IMR-90 (cell line): Measurements from ENCODE around the gene PDE5A. TPM values are rescaled to one million over a fixed set of nuclear protein-coding genes. Genes with fewer than 3 reads are reported as not detected.

Experiments
- ATAC-seq: fragments of 200-7000 bp; cut with Tn5 transposase; 2 replicates; pipeline ENCODE4 v1.9.1; 2020; ENCODE audit warnings: low read depth, mild to moderate bottlenecking, moderate library complexity
- BruUV-seq: library from RNA; stranded (reverse); fragments of 400-500 nt; replicated peaks from 2 replicates; lab custom pipeline; 2021; lab: Mats Ljungman, UMichigan
- CTCF ChIA-PET: fragments of 300-600 bp; formaldehyde crosslinking; extraction: SDS; loops from one replicate; lab custom pipeline; 2021; ENCODE audit warnings: antibody characterized with exemption; lab: Yijun Ruan, JAX
- POLR2A ChIA-PET: fragments of 300-600 bp; sonication (Branson Sonifier 250); formaldehyde crosslinking; loops from one replicate; lab custom pipeline; 2022; ENCODE audit warnings: antibody characterized with exemption; ENCODE audit not compliant: unreplicated experiment; lab: Charles Lee
- DNase-seq: peaks from one replicate; pipeline ENCODE4 v3.0.0; 2013
- H2AFZ ChIP-seq: replicated peaks from 2 replicates; pipeline ENCODE3; 2013; ENCODE audit warnings: low read length, mild to moderate bottlenecking; ENCODE audit not compliant: poor library complexity
- H2AK5ac ChIP-seq: 2 replicates; pipeline ENCODE4 v1.6.1; 2013; ENCODE audit warnings: low read depth, low read length, inconsistent platforms
- H2AK9ac ChIP-seq: replicated peaks from 2 replicates; pipeline ENCODE3; 2013; ENCODE audit warnings: mild to moderate bottlenecking, low read depth, low read length, moderate library complexity; ENCODE audit not compliant: poor library complexity
- H2BK120ac ChIP-seq: 2 replicates; pipeline ENCODE4 v1.6.1; 2013; ENCODE audit warnings: low read depth, low read length, inconsistent platforms
- H2BK15ac ChIP-seq: 3 replicates; pipeline ENCODE4 v1.6.1; 2013; ENCODE audit warnings: low read depth, low read length, inconsistent platforms
- H2BK20ac ChIP-seq: 2 replicates; pipeline ENCODE4 v1.6.1; 2013; ENCODE audit warnings: low read depth, mild to moderate bottlenecking, inconsistent platforms, low read length, moderate library complexity
- H2BK5ac ChIP-seq: 2 replicates; pipeline ENCODE4 v1.6.1; 2013; ENCODE audit warnings: mild to moderate bottlenecking, low read depth, low read length, inconsistent platforms; ENCODE audit not compliant: poor library complexity, severe bottlenecking
- H3K14ac ChIP-seq: replicated peaks from 2 replicates; pipeline ENCODE4 v1.6.1; 2013; ENCODE audit warnings: low read depth, low read length, inconsistent platforms
- H3K18ac ChIP-seq: 2 replicates; pipeline ENCODE4 v1.6.1; 2013; ENCODE audit warnings: low read depth, low read length, control low read depth
- H3K23ac ChIP-seq: 2 replicates; pipeline ENCODE4 v1.6.1; 2013; ENCODE audit warnings: low read depth, low read length, inconsistent platforms
- H3K27ac ChIP-seq: 2 replicates; pipeline ENCODE4 v1.5.1; 2013; ENCODE audit warnings: mild to moderate bottlenecking, control low read depth, low read length; ENCODE audit not compliant: insufficient read depth
- H3K27me3 ChIP-seq: 2 replicates; pipeline ENCODE4 v1.6.1; 2013; ENCODE audit warnings: low read length; ENCODE audit not compliant: control insufficient read depth, insufficient read depth
- H3K36me3 ChIP-seq: 2 replicates; pipeline ENCODE4 v1.6.1; 2013; ENCODE audit warnings: low read length, mixed read lengths; ENCODE audit not compliant: control insufficient read depth, insufficient read depth
- H3K4ac ChIP-seq: 2 replicates; pipeline ENCODE4 v1.6.1; 2013; ENCODE audit warnings: low read depth, low read length, inconsistent platforms
- H3K4me1 ChIP-seq: 2 replicates; pipeline ENCODE4 v1.6.1; 2013; ENCODE audit warnings: low read length, mixed read lengths; ENCODE audit not compliant: control insufficient read depth, insufficient read depth
- H3K4me2 ChIP-seq: 2 replicates; pipeline ENCODE4 v1.6.1; 2013; ENCODE audit warnings: low read depth, mild to moderate bottlenecking, control low read depth, low read length, moderate library complexity
- H3K4me3 ChIP-seq: 2 replicates; pipeline ENCODE4 v1.5.1; 2013; ENCODE audit warnings: low read depth, mild to moderate bottlenecking, control low read depth, low read length, moderate library complexity; ENCODE audit not compliant: insufficient read depth
- H3K56ac ChIP-seq: 2 replicates; pipeline ENCODE4 v1.6.1; 2013; ENCODE audit warnings: low read length, inconsistent platforms; ENCODE audit not compliant: insufficient read depth; ENCODE audit errors: extremely low read depth
- H3K79me1 ChIP-seq, 2 experiments: 2 replicates each; pipeline ENCODE4 v1.6.1; 2013; ENCODE audit warnings: low read length in 2 of 2, inconsistent platforms in 1 of 2, low read depth in 1 of 2
- H3K9ac ChIP-seq: 2 replicates; pipeline ENCODE4 v1.6.1; 2013; ENCODE audit warnings: low read depth, low read length, control low read depth
- H3K9me1 ChIP-seq: 2 replicates; pipeline ENCODE4 v1.6.1; 2013; ENCODE audit warnings: low read length, inconsistent platforms; ENCODE audit not compliant: insufficient read depth
- H3K9me3 ChIP-seq: 2 replicates; pipeline ENCODE4 v1.6.1; 2013; ENCODE audit warnings: low read length; ENCODE audit not compliant: control insufficient read depth, insufficient read depth
- H4K20me1 ChIP-seq: 2 replicates; pipeline ENCODE4 v1.6.1; 2013; ENCODE audit warnings: low read length, inconsistent platforms; ENCODE audit not compliant: insufficient read depth
- H4K5ac ChIP-seq: 2 replicates; pipeline ENCODE4 v1.6.1; 2013; ENCODE audit warnings: mild to moderate bottlenecking, low read depth, low read length, control low read depth
- H4K8ac ChIP-seq, 2 experiments: 2 replicates each; pipeline ENCODE4 v1.6.1; 2013; ENCODE audit warnings: low read depth in 2 of 2, low read length in 2 of 2, control low read depth in 1 of 2, inconsistent platforms in 1 of 2
- H4K91ac ChIP-seq: 2 replicates; pipeline ENCODE4 v1.6.1; 2013; ENCODE audit warnings: low read depth, low read length, inconsistent platforms; ENCODE audit not compliant: insufficient read depth
- CEBPB ChIP-seq: IDR thresholded peaks from 2 replicates; pipeline ENCODE4 v1.6.1; 2012; ENCODE audit warnings: low read depth, low read length, improper control_type of control experiment
- CTCF ChIP-seq: conservative IDR thresholded peaks from 2 replicates; pipeline ENCODE4 v1.5.1; 2012; ENCODE audit warnings: mild to moderate bottlenecking, low read depth, low read length, improper control_type of control experiment
- ELK1 ChIP-seq: fragments of 150-350 bp; IDR thresholded peaks from 2 replicates; pipeline ENCODE4 v1.6.1; 2016; ENCODE audit warnings: low read depth, mild to moderate bottlenecking, low read length, moderate library complexity, borderline replicate concordance
- RCOR1 ChIP-seq: IDR thresholded peaks from 2 replicates; pipeline ENCODE4 v1.6.1; 2012; ENCODE audit warnings: mild to moderate bottlenecking, low read length, improper control_type of control experiment; ENCODE audit not compliant: insufficient replicate concordance
- RFX5 ChIP-seq: IDR thresholded peaks from 2 replicates; pipeline ENCODE4 v1.8.0; 2012; ENCODE audit warnings: low read depth, mild to moderate bottlenecking, low read length, moderate library complexity
- WGBS, 2 experiments: methylation state at CpG; one replicate each; pipeline versions ENCODE4 v1.1.5 to v1.1.7; 2013; ENCODE audit warnings: missing lambda C conversion rate in 2 of 2; ENCODE audit not compliant: insufficient read length in 1 of 2; ENCODE audit errors: extremely low coverage in 2 of 2; 5-methylcytosine and 5-hydroxymethylcytosine counted together
- dilution Hi-C: fragments of 300-500 bp; cut with HindIII; formaldehyde crosslinking; loops from one replicate; pipeline ENCODE4 v1.14.3; 2018; ENCODE audit warnings: low sequenced_read_pairs; ENCODE audit not compliant: unreplicated experiment
- in situ Hi-C: fragments of 300-500 bp; cut with MboI; formaldehyde crosslinking; loops from 3 replicates; pipeline ENCODE4 v1.14.3; 2019; ENCODE audit warnings: low sequenced_read_pairs, inconsistent platforms, mixed read lengths
- intact Hi-C: fragments of 100-400 bp; cut with micrococcal nuclease; formaldehyde crosslinking; loops from 2 replicates; pipeline ENCODE4 v1.10.0; 2022
- polyA plus RNA-seq, 3 experiments: library from polyadenylated mRNA; depleted of rRNA; stranded (reverse); fragments of >200 nt; gene quantifications; 2 replicates each; pipeline ENCODE4 v1.2.3, GENCODE V29; 2012; ENCODE audit warnings: low replicate concordance in 1 of 3
- total RNA-seq: library from RNA; depleted of rRNA; stranded (reverse); fragments of >200 nt; gene quantifications from 2 replicates; pipeline ENCODE4 v1.2.3, GENCODE V29; 2012

Gene PDE5A
- total and polyA plus RNA-seq, 2 of the 4 experiments (the other 2 are of a cell fraction), result 101 to 770 TPM

DNA sequence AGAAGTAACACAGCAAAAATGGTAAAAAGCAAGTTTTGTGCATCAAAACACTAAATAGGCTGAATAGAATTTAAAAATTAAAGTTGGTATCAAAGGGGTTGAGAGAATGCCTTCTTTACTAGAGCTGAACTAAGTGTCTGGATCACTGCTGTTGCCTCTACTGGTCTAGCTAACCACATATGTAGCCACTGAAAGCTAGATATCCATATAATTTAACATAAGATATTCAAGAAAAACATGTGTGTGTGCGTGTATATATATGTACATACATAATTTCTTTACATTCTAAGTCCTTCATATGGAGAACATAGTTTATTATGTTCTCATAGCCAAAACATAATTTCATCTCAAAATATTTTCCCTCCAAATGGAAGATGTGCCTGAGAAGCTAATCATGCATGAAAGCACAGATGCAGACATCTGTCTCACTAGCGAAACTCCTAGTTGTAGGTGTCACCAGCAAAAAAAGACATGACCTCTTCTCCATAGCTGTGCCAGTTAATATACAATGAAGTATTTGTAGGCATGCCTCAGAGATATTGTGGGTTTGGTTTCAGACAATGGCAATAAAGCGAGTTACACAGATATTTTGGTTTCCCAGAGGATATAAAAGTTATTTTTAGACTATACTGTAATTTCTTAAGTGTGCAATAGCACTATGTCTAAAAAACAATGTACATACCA is 47.3 kb downstream of the PDE5A start:
- Histone ChIP-seq H3K79me1 (peaks cover 22 to 55% of the 10 kb centered on the region in 2 experiments), H3K4ac (no peak overlapping the region), H3K18ac (no peak overlapping the region), H2BK20ac (no peak overlapping the region), H2AFZ (no peak overlapping the region), H2AK9ac (no peak overlapping the region), H2AK5ac (no peak overlapping the region), H3K14ac (no peak overlapping the region), H2BK15ac (no peak overlapping the region), H4K91ac (no peak overlapping the region), H4K8ac (no peak overlapping the region), H3K27ac (no peak overlapping the region), H2BK5ac (no peak overlapping the region), H3K9ac (no peak overlapping the region), H3K56ac (no peak overlapping the region), H3K27me3 (no peaks in the 10 kb centered on the region), H3K9me3 (no peaks in the 10 kb centered on the region), H4K5ac (no peak overlapping the region; the same call in 1 of the 2 replicates), H3K9me1 (peaks cover 6% of the 10 kb centered on the region; the same call in 1 of the 2 replicates), H3K36me3 (peaks cover 48% of the 10 kb centered on the region), H3K4me1 (peaks cover 11% of the 10 kb centered on the region), H3K4me3 (no peak overlapping the region), H2BK120ac (no peak overlapping the region), H3K23ac (no peak overlapping the region), H4K20me1 (peaks cover 63% of the 10 kb centered on the region), H3K4me2 (no peak overlapping the region)
- POLR2A ChIA-PET, result no interaction called here
- in situ Hi-C loops (no loop called here), dilution Hi-C loops (no loop called here), intact Hi-C loops (no loop called here)
- CTCF ChIA-PET, result no interaction called here
- no CpG with 5 or more reads among the region's 3 CpGs for WGBS, 2 experiments
- BruUV-seq, result no TSS peak
- ATAC-seq (no peak), DNase-seq (no peak)
- TF ChIP-seq ELK1 (no peak), RFX5 (no peak), RCOR1 (no peak), CTCF (no peak), CEBPB (no peak)
